Measurements from ENCODE around the gene FAM120A. TPM values are rescaled to one million over a fixed set of nuclear protein-coding genes. Genes with fewer than 3 reads are reported as not detected.

FAM120A gene, protein sequence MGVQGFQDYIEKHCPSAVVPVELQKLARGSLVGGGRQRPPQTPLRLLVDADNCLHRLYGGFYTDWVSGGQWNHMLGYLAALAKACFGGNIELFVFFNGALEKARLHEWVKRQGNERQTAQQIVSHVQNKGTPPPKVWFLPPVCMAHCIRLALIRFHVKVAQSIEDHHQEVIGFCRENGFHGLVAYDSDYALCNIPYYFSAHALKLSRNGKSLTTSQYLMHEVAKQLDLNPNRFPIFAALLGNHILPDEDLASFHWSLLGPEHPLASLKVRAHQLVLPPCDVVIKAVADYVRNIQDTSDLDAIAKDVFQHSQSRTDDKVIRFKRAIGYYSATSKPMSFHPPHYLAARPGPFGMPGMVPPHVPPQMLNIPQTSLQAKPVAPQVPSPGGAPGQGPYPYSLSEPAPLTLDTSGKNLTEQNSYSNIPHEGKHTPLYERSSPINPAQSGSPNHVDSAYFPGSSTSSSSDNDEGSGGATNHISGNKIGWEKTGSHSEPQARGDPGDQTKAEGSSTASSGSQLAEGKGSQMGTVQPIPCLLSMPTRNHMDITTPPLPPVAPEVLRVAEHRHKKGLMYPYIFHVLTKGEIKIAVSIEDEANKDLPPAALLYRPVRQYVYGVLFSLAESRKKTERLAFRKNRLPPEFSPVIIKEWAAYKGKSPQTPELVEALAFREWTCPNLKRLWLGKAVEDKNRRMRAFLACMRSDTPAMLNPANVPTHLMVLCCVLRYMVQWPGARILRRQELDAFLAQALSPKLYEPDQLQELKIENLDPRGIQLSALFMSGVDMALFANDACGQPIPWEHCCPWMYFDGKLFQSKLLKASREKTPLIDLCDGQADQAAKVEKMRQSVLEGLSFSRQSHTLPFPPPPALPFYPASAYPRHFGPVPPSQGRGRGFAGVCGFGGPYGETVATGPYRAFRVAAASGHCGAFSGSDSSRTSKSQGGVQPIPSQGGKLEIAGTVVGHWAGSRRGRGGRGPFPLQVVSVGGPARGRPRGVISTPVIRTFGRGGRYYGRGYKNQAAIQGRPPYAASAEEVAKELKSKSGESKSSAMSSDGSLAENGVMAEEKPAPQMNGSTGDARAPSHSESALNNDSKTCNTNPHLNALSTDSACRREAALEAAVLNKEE
- 31.5 and 37.2 TPM in 2 replicates for total RNA-seq (2014; rRNA removed; shearing (Covaris generic); ENCODE audit: low replicate concordance)

DNA sequence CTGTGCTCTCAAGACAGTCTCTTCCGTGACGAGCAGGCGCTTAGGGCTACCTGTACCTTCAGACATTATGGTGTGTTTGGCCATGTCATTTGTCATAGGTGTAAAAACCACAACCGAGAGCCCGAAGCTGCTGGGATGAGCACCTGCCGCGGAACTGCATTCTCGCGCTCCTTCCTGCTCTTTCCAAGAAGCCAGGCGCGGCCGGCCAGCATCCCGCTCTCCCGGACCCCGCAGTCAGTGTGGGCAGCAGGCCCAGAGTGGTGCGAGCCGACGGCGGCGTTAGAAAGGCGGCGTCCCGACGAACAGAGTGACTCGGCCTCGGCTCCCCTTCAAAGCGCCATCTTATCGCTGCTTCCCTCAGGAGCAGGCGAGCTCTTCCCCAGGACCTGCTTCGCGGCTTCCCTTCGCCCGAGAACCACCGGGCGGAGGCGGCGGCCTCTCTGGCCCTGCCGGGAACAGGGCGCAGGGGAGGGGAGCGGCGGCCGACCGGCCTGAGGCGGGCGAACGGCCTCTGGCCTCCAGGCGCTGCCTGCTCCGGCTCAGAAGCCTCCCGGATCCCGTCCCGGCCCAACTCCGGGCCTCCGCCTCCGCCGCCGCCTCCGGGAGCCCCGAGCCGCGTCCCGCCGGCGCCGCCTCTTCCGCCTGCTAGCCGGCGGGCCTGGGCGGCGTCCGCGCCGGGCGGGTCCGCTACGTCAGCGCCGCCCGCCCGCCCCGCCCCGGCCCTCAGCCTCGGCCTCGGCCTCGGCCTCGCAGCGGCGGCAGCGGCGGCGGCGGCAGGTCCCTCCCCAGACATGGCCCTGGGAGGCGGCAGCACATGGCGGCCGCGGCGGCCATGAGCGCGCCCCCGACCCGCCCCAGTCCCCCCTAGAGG lies at the start of gene FAM120A:
Gene FAM120A, plus strand, starts transcription at position 741 of the 871 bp plus-strand sequence. CDS start 231 bp downstream, outside the sequence.
- in situ Hi-C loops (cut with HindIII; ENCODE audit: low pct_unique_long_range_greater_than_20kb, low sequenced_read_pairs) = no loop called here

DNA sequence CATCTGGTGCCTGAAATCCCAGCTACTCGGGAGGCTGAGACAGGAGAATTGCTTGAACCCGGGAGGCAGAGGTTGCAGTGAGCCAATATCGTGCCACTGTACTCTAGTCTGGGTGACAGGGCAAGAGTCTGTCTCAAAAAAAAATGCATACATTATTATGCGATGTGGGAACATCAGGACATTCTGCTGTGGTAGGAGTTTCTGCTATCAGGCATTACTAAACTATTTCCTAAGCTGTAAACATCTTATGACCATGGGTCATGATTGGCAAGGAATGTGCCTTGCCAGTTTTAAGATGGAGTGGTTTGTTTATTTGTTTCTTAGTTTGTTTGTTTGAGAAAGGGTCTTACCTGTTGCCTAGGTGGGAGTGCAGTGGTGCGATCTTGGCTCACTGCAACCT lies 45.1 kb upstream of the FAM120A start:
- DNase-seq (ENCODE audit: low read depth) = no peak

More for the DNA sequence above, at the start of gene FAM120A:
- DNase-seq (ENCODE audit: low read depth) = peak; percentile 74

DNA sequence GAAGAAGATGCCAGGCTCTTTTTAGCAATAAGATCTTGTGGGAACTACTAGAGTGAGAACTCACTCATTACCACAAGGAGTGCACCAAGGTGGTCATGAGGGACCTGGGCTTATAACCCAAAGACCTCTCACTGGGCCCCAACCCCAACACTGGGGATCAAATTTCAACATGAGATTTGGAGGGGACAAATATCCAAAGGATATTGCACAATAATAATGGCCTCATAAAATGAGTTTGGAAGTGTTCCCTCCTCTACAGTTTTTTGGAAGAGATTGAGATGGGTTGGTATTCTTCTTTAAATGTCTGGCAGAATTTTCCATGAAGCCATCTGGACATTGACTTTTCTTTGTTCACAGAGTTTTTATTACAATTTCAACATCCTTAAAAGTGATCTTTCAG lies 38.0 kb upstream of the FAM120A start:
- DNase-seq (ENCODE audit: low read depth) = no peak
- in situ Hi-C loops (cut with HindIII; ENCODE audit: low pct_unique_long_range_greater_than_20kb, low sequenced_read_pairs) = no loop called here

More for the DNA sequence above, 45.1 kb upstream of the FAM120A start:
- in situ Hi-C loops (cut with HindIII; ENCODE audit: low pct_unique_long_range_greater_than_20kb, low sequenced_read_pairs) = no loop called here

DNA sequence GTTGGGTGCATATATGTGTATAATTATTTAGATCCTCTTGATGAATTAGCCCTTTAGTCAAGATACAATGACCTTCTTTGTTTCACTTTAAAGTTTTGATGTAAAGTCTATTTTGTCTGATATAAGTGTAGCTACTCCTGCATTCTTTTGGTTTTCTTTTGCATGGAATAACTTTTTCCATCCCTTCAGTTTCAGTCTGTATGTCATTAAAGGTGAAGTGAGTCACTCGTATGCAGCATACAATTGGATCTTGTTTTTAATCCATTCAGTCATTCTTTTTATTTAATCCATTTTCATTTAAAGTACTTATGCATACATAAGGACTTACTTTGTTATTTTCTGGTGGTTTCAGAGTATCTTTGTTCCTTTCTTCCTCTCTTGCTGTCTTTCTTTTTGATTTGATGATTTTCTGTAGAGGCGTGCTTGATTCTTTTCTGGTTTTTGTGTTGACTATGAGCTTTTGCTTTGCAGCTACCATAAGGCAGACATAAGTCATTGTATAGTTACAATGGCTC lies 36.3 kb upstream of the FAM120A start:
- no peak for DNase-seq (ENCODE audit: low read depth)
- in situ Hi-C loops (cut with HindIII; ENCODE audit: low pct_unique_long_range_greater_than_20kb, low sequenced_read_pairs) = no loop called here

DNA sequence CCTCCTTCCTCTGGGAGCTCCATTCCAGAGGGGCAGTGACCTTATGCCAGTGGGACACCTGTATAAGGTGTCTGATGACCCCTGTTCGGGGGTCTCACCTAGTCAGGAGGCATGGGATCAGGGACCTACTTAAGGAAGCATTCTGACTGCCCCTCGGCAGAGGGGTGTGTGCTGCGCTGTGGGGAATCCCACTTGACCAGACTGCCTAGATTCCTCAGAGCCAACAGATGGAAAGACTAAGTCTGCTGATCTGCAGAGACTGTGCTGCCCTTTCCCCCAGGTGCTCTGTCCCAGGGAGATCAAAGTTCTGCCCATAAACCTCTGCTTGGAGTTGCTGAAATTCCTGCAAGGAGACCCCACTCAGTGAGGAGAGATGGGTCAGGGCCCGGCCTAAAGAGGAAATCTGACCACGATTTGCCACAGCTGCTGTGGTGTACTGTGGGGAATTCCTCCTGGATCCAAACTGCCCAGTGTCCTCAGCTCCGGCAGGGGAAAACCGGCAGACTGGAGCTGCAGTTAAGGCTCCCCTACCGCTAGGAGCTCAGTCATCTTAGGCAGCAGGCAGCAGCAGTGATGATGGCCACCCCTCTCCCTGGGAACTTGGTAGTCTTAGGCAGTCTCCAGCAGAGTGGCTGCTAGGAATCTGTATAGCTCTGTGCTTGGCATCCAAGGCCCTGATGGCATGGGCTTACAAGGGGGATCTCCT lies 34.8 kb upstream of the FAM120A start:
- DNase-seq (ENCODE audit: low read depth) = no peak
- in situ Hi-C loops (cut with HindIII; ENCODE audit: low pct_unique_long_range_greater_than_20kb, low sequenced_read_pairs) = no loop called here

DNA sequence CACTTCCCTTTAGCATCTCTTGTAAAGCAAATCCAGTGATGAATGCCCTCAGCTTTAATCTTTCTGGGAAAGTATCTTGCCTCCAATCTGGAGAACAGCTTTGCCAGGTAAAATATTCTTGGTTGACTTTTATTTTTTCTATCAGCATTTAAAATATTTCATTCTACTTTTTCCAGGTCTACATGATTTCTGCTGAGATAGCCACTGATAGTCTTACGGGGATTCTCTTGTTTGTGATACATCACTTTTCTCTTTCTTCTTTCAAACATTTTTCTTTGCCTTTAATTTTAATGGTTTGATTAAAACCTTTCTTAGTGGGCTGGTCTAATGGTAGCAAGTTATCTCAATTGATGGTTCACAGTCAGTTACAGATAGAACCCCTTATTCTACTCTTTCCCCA lies 33.9 kb upstream of the FAM120A start:
- in situ Hi-C loops (cut with HindIII; ENCODE audit: low pct_unique_long_range_greater_than_20kb, low sequenced_read_pairs) = no loop called here

DNA sequence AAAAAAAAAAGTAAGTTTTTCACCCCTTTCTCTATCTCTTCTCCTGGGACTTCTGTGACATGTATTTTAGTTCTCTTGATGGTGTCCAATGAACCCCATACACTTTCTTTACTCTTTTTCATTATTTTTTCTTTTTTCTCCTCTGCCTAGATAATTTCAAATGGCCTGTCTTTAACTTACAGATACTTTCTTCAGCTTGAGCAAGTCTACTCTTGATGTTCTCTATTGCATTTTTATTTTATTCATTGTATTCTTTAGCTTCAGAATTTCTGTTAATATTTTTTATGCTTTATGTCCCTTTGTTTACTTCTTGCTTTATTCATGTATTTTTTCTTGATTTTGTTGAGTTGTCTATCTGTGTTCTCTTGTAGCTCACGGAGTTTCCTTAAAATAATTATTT lies 32.5 kb upstream of the FAM120A start:
- in situ Hi-C loops (cut with HindIII; ENCODE audit: low pct_unique_long_range_greater_than_20kb, low sequenced_read_pairs) = no loop called here
- no peak for DNase-seq (ENCODE audit: low read depth)

More for the DNA sequence above, 33.9 kb upstream of the FAM120A start:
- DNase-seq (ENCODE audit: low read depth) = no peak

DNA sequence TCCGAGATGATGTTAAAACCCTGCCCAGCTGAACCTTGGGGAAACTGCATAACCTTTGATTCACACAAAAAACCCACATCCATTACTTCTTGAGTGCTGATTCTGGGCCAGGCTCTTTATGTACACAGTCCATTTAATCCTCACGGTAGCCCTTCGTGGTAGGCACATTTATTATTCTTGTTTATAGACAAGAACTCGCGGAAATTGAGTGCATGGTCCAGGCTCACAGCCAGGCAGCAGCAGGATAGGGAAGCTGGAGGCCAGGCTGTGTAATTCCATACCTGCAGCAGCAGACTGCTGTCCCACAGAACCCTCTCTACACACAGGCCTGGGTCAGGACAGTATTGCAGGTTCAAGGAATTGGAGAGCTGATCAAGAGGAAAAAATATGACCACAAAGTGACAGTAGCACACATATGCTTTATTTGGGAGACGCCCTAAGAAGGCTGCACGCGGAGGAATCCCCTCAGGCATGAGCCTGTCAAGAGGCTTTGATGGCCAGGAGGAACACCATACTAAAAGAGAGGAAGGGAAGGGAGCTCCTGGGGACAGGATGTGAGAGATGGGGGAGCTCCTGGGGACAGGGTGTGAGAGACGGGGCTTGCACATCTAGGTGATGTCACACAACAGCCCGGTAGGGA lies 28.4 kb upstream of the FAM120A start:
- DNase-seq (ENCODE audit: low read depth) = no peak
- in situ Hi-C loops (cut with HindIII; ENCODE audit: low pct_unique_long_range_greater_than_20kb, low sequenced_read_pairs) = no loop called here

DNA sequence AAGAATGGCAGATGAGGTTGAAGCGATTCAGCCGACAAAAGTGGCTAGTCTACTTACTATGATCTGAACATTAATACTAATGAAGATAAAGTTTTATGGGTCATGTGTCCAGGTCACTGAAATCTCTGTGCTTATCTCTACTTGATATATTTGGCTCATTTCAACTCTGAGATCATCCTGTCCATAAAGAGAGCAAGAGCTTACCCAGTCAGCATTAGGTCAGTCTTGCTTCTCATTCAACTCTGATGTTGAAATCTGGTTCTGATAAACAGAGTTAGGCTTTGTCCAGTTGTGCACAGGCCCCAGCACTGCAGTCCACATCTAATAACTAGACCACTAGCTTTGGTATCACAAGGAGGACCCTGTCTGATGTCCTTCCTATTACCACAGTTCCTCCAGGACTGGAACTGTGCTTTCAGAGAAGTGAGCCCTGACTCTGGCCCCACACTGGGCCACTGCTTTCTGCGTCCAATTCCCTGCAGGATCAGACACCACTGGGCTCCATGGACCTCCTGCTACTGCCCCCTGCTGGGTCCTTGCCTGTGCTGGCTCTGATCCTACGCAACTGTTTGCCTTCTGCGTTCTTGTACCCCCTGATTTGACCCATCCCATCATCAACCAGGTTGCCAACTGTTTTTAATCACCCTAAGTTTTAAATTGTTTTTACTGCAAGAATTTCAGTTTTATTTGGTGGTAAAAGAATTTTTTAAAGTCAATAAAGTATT lies 23.7 kb upstream of the FAM120A start:
- in situ Hi-C loops (cut with HindIII; ENCODE audit: low pct_unique_long_range_greater_than_20kb, low sequenced_read_pairs) = no loop called here
- no peak for DNase-seq (ENCODE audit: low read depth)

DNA sequence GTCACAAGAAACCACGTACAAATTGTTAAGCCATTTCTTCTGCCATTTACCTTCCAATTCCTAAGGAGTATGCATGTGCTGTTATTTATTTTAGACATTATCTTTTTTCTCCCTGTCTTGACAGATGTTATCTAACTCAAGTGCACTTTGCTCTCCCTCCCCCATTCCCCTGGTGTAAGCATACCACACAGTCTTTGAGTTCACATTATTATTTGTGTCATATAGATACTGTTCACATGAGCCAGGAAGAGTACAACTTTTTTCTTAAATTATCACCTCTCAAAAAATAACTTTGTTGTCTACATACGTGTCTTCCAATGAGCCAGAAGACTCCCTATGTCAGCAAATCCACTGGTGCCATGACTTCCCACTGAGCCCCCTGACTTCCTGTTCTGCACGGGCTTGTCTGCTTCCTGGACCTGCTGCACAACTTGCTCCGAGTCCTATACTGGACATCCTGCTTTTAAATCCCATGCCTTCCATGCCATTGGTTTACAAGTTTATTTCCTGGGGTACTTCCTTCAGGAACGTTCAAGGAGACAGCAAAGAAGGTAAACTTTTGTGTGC lies 19.9 kb upstream of the FAM120A start:
- in situ Hi-C loops (cut with HindIII; ENCODE audit: low pct_unique_long_range_greater_than_20kb, low sequenced_read_pairs) = no loop called here
- DNase-seq (ENCODE audit: low read depth) = no peak

DNA sequence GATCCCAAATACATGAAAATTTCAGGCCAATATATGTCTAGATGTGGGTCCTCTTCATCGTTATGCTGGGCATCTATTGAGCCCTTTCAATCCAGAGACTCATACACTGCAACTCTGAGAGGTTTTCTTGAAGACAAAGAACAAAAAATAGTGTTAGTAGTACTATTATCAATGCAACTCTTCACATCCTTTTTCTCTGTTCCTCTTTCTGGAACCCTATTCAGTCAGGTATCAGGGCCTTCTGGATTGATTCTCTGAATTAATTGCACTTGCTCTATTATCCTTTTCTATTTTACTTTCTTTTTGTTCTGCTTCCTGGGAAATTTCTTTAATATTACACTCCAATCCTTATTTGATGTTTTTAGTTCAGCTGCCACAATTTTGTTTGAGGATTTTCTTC lies 18.5 kb upstream of the FAM120A start:
- in situ Hi-C loops (cut with HindIII; ENCODE audit: low pct_unique_long_range_greater_than_20kb, low sequenced_read_pairs) = no loop called here

DNA sequence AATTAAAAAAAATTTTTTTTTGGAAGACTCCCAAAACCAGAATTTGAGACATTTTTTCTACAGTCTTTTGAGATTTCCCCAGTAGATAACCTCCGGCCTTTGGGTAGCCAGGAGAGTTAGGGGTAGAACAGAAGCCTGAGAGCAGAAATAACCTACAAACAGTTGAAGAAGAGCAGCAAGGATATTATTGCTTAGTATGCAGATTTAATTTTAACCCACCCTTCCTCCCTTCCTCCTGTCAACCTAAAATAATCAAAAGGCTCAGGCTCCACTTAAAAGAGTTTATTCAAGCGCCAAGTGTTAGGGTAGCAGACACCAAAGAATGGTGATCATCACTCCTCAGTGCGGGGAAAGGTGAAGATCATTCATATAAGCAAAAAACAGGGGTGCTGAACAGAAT lies 17.4 kb upstream of the FAM120A start:
- no peak for DNase-seq (ENCODE audit: low read depth)
- in situ Hi-C loops (cut with HindIII; ENCODE audit: low pct_unique_long_range_greater_than_20kb, low sequenced_read_pairs) = no loop called here

More for the DNA sequence above, 18.5 kb upstream of the FAM120A start:
- DNase-seq (ENCODE audit: low read depth) = no peak

DNA sequence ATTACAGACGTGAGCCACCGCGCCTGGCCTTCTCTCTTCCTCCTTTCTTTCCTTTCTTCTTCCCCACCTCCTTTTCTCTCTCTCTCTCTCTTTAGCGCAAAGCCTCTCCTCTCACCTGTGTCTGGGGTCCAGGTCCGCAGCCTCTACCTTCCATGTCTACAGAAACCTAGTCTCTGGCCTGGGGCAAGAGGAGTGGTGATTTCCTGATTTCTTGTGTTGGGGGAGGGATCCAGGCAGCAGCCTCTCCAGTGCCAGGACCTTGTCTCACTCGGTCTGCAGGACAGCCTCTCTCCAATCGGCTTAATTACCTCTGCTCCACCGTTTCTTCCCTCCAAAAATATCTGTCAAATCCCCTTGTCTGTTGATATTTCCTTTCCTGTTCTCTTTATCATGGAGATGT lies 16.1 kb upstream of the FAM120A start:
- in situ Hi-C loops (cut with HindIII; ENCODE audit: low pct_unique_long_range_greater_than_20kb, low sequenced_read_pairs) = no loop called here

DNA sequence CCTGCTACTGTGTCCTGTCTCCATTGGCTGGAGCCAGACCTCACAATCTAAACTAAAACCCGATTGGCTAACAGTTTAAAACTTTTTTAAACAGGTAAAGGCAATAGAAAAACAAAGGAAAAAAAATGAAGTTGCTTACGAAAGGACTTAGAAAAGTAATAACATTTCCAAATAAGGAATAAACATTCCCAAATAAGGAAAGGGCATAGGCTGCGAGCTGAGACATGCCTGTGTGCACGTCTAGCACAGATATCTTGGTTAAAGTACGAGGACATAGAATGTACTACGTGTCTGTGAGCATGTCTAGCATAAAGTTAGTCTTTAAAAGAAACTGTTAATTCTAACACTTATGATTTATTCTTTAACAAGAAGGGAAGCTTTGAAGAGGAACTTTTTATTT lies 15.3 kb upstream of the FAM120A start:
- in situ Hi-C loops (cut with HindIII; ENCODE audit: low pct_unique_long_range_greater_than_20kb, low sequenced_read_pairs) = no loop called here

More for the DNA sequence above, 16.1 kb upstream of the FAM120A start:
- DNase-seq (ENCODE audit: low read depth) = no peak

DNA sequence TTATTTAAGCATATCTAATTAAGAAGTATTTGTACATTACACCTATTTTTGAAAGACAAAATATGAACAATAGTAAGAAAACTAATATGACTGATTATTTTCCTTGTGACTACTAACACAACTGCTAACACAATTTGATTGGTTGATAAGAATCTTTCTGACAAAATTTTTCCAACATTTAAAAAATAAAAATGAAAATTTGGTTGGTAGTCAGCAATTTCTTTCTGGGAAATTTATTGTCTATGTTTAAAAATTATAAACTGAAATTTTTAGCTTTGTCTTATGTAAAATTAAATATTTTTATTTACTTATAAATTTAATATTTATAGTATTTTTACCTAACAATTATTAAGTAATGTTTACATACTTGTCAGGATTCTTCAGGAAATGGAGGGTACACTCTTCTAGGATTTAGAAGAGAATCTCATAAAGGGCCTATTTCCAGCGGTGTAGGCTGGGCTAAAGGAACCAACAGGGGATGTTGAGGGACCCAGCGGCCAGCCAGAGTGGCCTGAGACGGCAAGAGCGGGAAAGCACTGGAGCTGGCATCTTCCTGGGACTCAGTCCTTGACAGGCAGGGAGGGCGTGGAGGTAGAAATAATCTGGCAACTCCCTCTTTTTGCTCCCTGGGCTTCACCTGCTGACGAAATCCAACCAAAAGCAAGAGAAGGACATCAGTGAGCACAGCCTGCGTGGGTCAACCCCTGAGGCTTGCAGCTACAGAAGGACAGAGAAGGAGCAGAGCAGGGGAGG lies 14.7 kb upstream of the FAM120A start:
- in situ Hi-C loops (cut with HindIII; ENCODE audit: low pct_unique_long_range_greater_than_20kb, low sequenced_read_pairs) = no loop called here
- no peak for DNase-seq (ENCODE audit: low read depth)

More for the DNA sequence above, 15.3 kb upstream of the FAM120A start:
- no peak for DNase-seq (ENCODE audit: low read depth)

Data from Caki2 (cell line).